HG03159 (cell line): ENCODE measurements around the gene FMO3.

ENCODE experiments used
- ATAC-seq: cut with Tn5 transposase; IDR thresholded peaks from one replicate; pipeline ENCODE4 v1.9.1; 2021; ENCODE audit warnings: mild to moderate bottlenecking, moderate library complexity; ENCODE audit not compliant: unreplicated experiment

The FMO3 gene

GRCh38 chr1:171115280-171115897 is 24.7 kb downstream of the FMO3 start:
- no peak for ATAC-seq

GRCh38 chr1:171116676-171117075 is 26.0 kb downstream of the FMO3 start:
- ATAC-seq = no peak

DNA sequence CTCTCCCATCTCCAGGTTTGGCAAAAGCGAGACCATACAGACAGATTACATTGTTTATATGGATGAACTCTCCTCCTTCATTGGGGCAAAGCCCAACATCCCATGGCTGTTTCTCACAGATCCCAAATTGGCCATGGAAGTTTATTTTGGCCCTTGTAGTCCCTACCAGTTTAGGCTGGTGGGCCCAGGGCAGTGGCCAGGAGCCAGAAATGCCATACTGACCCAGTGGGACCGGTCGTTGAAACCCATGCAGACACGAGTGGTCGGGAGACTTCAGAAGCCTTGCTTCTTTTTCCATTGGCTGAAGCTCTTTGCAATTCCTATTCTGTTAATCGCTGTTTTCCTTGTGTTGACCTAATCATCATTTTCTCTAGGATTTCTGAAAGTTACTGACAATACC is 26.4 kb downstream of the FMO3 start:
- ATAC-seq = no peak

- no peak for ATAC-seq
Measured at GRCh38 chr1:171119648-171120047, 28.9 kb downstream of the FMO3 start.

DNA sequence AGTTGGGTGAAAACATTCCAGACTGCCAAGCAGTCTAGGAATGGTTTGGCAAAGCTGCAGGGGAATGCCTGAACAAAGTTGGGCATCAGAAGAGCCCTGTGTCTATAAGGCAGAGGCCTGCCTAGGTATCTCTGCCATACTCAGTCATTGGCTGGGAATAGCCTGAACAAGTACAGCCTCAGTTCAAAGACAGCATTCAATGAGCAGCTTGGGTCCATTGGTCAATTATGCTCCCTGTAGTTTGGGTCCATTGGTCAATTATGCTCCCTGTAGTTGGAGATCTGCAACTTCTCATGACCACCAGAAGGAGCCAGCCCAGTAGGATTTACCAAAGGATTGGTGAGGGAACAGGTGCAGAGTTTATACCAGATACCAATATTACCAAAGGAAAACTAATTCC is 31.6 kb downstream of the FMO3 start:
- no peak for ATAC-seq

- ATAC-seq = no peak
Measured at GRCh38 chr1:171122893-171123292, 32.2 kb downstream of the FMO3 start.

- no peak for ATAC-seq
Measured at GRCh38 chr1:171126504-171126903, 35.8 kb downstream of the FMO3 start.

DNA sequence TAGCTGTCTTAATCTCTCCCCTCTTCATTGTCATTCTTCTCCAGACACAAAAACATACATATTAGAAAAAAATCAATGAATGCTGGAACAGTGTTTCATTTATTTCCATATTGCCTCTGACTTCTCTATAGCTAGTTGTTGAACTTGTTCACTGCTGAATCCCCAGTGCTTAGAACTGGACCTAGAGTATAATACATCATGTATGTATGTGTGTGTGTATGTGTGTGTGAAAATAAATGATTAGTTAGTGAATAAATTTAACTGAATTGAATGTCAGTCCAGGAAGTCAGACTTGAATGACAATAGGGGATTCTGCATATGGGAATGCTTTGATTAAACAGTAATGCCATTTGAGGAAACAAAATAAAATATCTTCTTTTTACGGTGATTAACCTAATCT is 36.4 kb downstream of the FMO3 start:
- no peak for ATAC-seq

GRCh38 chr1:171127501-171127900 is 36.8 kb downstream of the FMO3 start:
- no peak for ATAC-seq

DNA sequence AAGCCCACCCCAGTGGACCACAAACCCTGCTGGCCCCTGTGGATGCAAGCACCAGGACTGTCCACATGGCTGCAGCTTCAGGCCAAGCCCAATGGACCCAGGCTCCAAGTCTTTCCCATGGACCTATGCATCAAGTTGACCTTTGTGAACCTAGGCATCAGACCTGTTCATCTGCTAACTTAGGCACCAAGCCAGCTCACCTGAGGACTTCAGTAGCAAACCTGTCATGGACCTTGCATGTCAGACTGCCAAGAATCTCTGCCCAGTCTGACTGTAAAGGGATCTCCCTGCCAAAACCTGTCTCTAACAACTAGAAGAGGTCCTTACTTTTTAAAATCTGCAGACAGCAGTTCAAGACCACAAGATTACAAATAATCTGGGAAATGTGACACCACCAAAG is 37.8 kb downstream of the FMO3 start:
- ATAC-seq = no peak

DNA sequence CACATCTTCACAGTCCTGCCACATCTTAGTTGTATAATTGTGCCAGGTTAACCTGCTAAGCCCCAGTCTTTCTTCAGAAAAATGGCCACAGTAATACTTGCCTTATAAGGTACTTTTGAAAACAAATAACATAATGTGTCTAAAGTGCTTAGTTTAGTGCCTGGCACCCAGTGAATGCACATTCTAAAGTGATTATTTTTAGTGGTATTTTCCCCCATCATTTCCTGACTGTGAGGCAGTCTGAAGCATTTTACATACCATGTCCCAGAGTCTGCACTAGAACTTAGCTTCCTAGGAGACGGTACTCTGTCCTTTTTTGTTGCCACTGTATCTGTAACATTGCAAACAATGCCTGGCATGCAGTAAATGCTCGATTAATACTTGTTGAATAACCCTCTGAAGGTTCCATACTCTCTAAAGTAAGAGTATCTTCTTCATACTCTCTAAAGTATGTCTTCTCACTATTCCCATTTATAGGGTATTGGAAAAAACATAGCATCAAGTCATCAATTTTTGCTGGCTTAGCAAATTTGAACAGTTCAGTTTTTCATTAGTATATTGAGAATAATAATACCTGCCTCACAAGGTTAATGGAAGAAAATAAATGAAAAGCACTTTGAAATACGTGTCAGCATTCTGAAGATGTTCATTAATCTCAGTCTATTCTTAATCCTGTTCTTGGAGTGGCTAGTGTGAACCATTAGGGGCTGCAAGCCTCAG is 43.7 kb downstream of the FMO3 start:
- ATAC-seq = no peak

- no peak for ATAC-seq
Measured at GRCh38 chr1:171137580-171137979, 46.9 kb downstream of the FMO3 start.

DNA sequence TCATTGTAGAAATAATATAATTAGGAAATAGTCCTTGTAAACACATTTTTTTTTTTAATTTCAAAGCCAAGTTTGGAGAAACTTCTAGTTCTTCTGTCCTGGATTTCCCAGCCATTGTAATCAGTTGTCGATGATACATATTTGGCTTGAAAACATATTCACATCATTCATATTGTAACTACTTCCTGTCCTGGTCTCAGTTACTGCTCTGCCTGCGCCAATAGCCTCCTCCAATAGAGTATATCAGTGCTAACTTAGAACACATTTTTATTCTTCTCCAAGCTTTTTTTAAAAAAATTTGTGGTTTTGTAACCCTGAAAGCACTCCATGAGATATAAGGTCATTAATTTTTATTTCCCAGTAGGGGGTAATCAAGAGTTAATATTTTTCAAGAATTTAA is 48.3 kb downstream of the FMO3 start:
- ATAC-seq = no peak

GRCh38 chr1:171139890-171140289 is 49.2 kb downstream of the FMO3 start:
- ATAC-seq = no peak

- ATAC-seq = no peak
Measured at GRCh38 chr1:171140401-171140800, 49.7 kb downstream of the FMO3 start.

- no peak for ATAC-seq
Measured at GRCh38 chr1:171140956-171141687, 50.4 kb downstream of the FMO3 start.

DNA sequence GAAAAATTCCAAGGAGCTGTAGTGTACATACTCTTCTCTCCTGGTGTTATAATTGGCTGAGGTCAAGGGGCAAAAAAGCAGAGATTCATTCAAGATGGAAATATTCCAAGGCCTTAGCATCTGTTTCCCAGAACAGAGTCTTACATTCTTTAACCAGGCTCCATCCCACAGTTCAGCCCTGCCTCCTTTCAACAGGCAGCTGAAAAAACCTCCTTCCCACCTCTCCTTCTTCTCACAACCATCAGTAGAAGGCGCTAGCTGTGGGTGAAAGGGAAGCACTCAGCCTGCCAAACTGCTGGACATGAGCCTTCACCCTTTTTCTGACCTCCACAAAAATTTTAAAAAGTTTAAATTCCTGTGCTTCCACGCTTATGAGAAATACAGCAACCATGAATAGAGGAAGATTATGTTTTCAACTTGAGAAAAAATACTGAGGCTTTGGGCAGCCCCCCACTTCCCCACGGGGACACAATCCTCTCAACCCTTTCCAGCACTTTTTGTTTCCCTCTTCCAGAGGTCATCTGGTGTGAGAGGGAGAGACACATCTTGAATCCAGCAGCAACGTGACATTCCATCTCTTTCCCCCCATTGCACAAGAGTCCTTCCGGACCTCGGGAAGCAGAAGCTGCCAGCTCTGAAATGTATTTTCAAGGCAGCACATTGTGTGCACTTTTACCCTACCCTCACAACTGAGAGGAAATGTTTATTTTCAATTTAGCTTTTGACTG is 51.1 kb downstream of the FMO3 start:
- no peak for ATAC-seq

GRCh38 chr1:171142416-171143385 is 52.0 kb downstream of the FMO3 start:
- ATAC-seq = no peak

DNA sequence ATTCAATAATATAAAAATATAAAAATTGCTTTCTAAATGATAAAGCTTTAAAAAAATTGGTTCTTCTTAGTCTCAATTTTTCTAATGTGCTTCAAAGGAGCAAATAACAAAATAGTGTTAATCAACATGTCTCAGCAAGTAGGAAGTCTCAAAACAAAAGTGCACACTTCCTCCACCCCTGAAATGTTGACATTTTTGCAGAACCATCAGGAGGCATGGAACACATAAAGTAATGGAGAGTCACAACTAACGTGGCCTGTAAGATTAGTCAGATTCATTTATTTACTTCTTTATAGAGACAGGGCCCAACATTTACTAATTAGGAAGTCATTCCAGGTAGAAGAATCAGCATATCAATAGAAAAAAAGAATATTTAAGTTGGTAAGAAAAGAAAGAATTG is 59.5 kb downstream of the FMO3 start:
- no peak for ATAC-seq

GRCh38 chr1:171152549-171152948 is 61.8 kb downstream of the FMO3 start:
- ATAC-seq = no peak
